H9 (cell line): ENCODE results near the gene HOXC13. TPM values are rescaled to one million over a fixed set of nuclear protein-coding genes. Genes with fewer than 3 reads are reported as not detected.

Experiments used
- DNase-seq: peaks from one replicate; pipeline ENCODE4 v3.0.0-alpha.2; 2017
- H2AFZ ChIP-seq: one replicate; pipeline ENCODE4 v1.6.1; 2013; ENCODE audit warnings: mild to moderate bottlenecking, low read length, control low read depth, moderate library complexity
- H2AK5ac ChIP-seq: 2 replicates; pipeline ENCODE4 v1.6.1; 2013; ENCODE audit warnings: low read length, control low read depth, mixed read lengths; ENCODE audit not compliant: insufficient read length
- H2BK120ac ChIP-seq: one replicate; pipeline ENCODE4 v1.6.1; 2013; ENCODE audit warnings: low read depth, mild to moderate bottlenecking, low read length, control low read depth, inconsistent platforms; ENCODE audit not compliant: poor library complexity, severe bottlenecking
- H2BK12ac ChIP-seq: 2 replicates; pipeline ENCODE4 v1.6.1; 2013; ENCODE audit warnings: low read length, control low read depth, mixed read lengths, low read depth; ENCODE audit not compliant: insufficient read length
- H2BK15ac ChIP-seq: 2 replicates; pipeline ENCODE4 v1.6.1; 2013; ENCODE audit warnings: low read depth, low read length, control low read depth
- H2BK20ac ChIP-seq: one replicate; pipeline ENCODE4 v1.6.1; 2013; ENCODE audit warnings: low read depth, mild to moderate bottlenecking, low read length, control low read depth, inconsistent platforms; ENCODE audit not compliant: poor library complexity, severe bottlenecking
- H2BK5ac ChIP-seq: 2 replicates; pipeline ENCODE4 v1.6.1; 2013; ENCODE audit warnings: low read length, control low read depth, mixed read lengths; ENCODE audit not compliant: insufficient read length
- H3K14ac ChIP-seq: 2 replicates; pipeline ENCODE4 v1.6.1; 2013; ENCODE audit warnings: low read length, control low read depth; ENCODE audit not compliant: insufficient read depth
- H3K18ac ChIP-seq: 2 replicates; pipeline ENCODE4 v1.6.1; 2013; ENCODE audit warnings: low read depth, mild to moderate bottlenecking, mixed read lengths, low read length, control low read depth; ENCODE audit not compliant: insufficient read length
- H3K23ac ChIP-seq: 2 replicates; pipeline ENCODE4 v1.6.1; 2013; ENCODE audit warnings: low read length, control low read depth, mixed read lengths, low read depth; ENCODE audit not compliant: insufficient read length
- H3K23me2 ChIP-seq: 2 replicates; pipeline ENCODE4 v1.6.1; 2013; ENCODE audit warnings: low read depth, mild to moderate bottlenecking, mixed read lengths, low read length, control low read depth; ENCODE audit not compliant: insufficient read length, poor library complexity, severe bottlenecking
- H3K27ac ChIP-seq: 2 replicates; pipeline ENCODE4 v1.5.1; 2013; ENCODE audit warnings: low read length, control low read depth, mixed read lengths, low read depth; ENCODE audit not compliant: insufficient read length
- H3K27me3 ChIP-seq: 2 replicates; pipeline ENCODE4 v1.6.1; 2013; ENCODE audit warnings: low read length, control low read depth, inconsistent platforms; ENCODE audit not compliant: insufficient read depth
- H3K4ac ChIP-seq: 2 replicates; pipeline ENCODE4 v1.6.1; 2013; ENCODE audit warnings: low read depth, mild to moderate bottlenecking, control low read depth, inconsistent platforms, low read length, moderate library complexity
- H3K4me1 ChIP-seq: 2 replicates; pipeline ENCODE4 v1.6.1; 2013; ENCODE audit warnings: low read length, control low read depth, inconsistent platforms; ENCODE audit not compliant: insufficient read depth
- H3K4me2 ChIP-seq: 2 replicates; pipeline ENCODE4 v1.6.1; 2013; ENCODE audit warnings: low read length, control low read depth, mixed read lengths; ENCODE audit not compliant: insufficient read length, insufficient read depth
- H3K56ac ChIP-seq: 2 replicates; pipeline ENCODE4 v1.6.1; 2013; ENCODE audit warnings: low read depth, mild to moderate bottlenecking, mixed read lengths, low read length, control low read depth; ENCODE audit not compliant: insufficient read length
- H3K79me1 ChIP-seq: 2 replicates; pipeline ENCODE4 v1.6.1; 2013; ENCODE audit warnings: low read depth, mild to moderate bottlenecking, moderate library complexity, low read length, control low read depth, inconsistent platforms; ENCODE audit not compliant: insufficient read depth, poor library complexity, severe bottlenecking
- H3K79me2 ChIP-seq: 2 replicates; pipeline ENCODE4 v1.6.1; 2013; ENCODE audit warnings: low read length, control low read depth, inconsistent platforms; ENCODE audit not compliant: insufficient read depth
- H3K9ac ChIP-seq: 2 replicates; pipeline ENCODE4 v1.6.1; 2013; ENCODE audit warnings: low read length, control low read depth, mixed read lengths; ENCODE audit not compliant: insufficient read length; ENCODE audit errors: extremely low read depth
- H3K9me3 ChIP-seq: one replicate; pipeline ENCODE4 v1.6.1; 2013; ENCODE audit warnings: low read depth, low read length, inconsistent platforms; ENCODE audit not compliant: control insufficient read depth
- H3T11ph ChIP-seq: one replicate; pipeline ENCODE4 v1.6.1; 2013; ENCODE audit warnings: mild to moderate bottlenecking, low read length, control low read depth, inconsistent platforms
- H4K20me1 ChIP-seq: one replicate; pipeline ENCODE4 v1.6.1; 2013; ENCODE audit not compliant: control insufficient read depth, insufficient read length, insufficient read depth
- H4K5ac ChIP-seq: 2 replicates; pipeline ENCODE4 v1.6.1; 2013; ENCODE audit warnings: low read depth, mild to moderate bottlenecking, mixed read lengths, low read length, control low read depth; ENCODE audit not compliant: insufficient read length
- H4K8ac ChIP-seq: replicated peaks from 2 replicates; pipeline ENCODE4 v1.6.1; 2013; ENCODE audit warnings: low read length, control low read depth, mixed read lengths, low read depth; ENCODE audit not compliant: insufficient read length
- H4K91ac ChIP-seq: 2 replicates; pipeline ENCODE4 v1.6.1; 2013; ENCODE audit warnings: low read depth, mild to moderate bottlenecking, moderate library complexity, mixed read lengths, low read length, control low read depth; ENCODE audit not compliant: insufficient read length
- H3K27ac Mint-ChIP-seq, 3 experiments: 2 replicates in 2 of 3; 3 replicates in 1 of 3; pipeline ENCODE4 v1.8.0; 2020 to 2021; ENCODE audit warnings: mixed read lengths in 3 of 3, mild to moderate bottlenecking in 1 of 3, moderate library complexity in 1 of 3
- H3K27me3 Mint-ChIP-seq: 2 replicates; pipeline ENCODE4 v1.8.0; 2021; ENCODE audit warnings: low read depth, mild to moderate bottlenecking, moderate library complexity, mixed read lengths
- H3K36me3 Mint-ChIP-seq, 3 experiments: 2 replicates in 2 of 3; 3 replicates in 1 of 3; pipeline ENCODE4 v1.8.0; 2020 to 2021; ENCODE audit warnings: low read depth in 3 of 3, mixed read lengths in 3 of 3; ENCODE audit not compliant: insufficient read depth in 1 of 3
- H3K4me1 Mint-ChIP-seq, 2 experiments: 2 replicates each; pipeline ENCODE4 v1.8.0; 2020; ENCODE audit warnings: mixed read lengths in 2 of 2
- H3K4me3 Mint-ChIP-seq, 2 experiments: 2 replicates in 1 of 2; 3 replicates in 1 of 2; pipeline ENCODE4 v1.8.0; 2020 to 2021; ENCODE audit warnings: mild to moderate bottlenecking in 2 of 2, mixed read lengths in 2 of 2, moderate library complexity in 1 of 2
- H3K9me3 Mint-ChIP-seq, 2 experiments: 2 replicates in 1 of 2; 3 replicates in 1 of 2; pipeline ENCODE4 v1.8.0; 2020; ENCODE audit warnings: mild to moderate bottlenecking in 2 of 2, mixed read lengths in 2 of 2, moderate library complexity in 1 of 2
- CTCF ChIP-seq: fragments of 200-600 bp; sonication (generic); conservative IDR thresholded peaks from 3 replicates; pipeline ENCODE4 v1.8.0; 2021; ENCODE audit warnings: antibody characterized with exemption, mild to moderate bottlenecking
- WGBS: extraction: QIAGEN DNeasy Blood & Tissue Kit; methylation state at CpG from one replicate; pipeline ENCODE4 v1.1.7; 2013; ENCODE audit warnings: missing lambda C conversion rate, low lambda C conversion rate, mixed read lengths; ENCODE audit not compliant: insufficient read length; ENCODE audit errors: extremely low coverage; 5-methylcytosine and 5-hydroxymethylcytosine counted together
- total RNA-seq: library from RNA; stranded (reverse); gene quantifications from 2 replicates; pipeline ENCODE4 v1.2.1, GENCODE V29; 2021

The HOXC13 gene
- total RNA-seq, 1 experiment from 2014 or later = not detected

- no peak overlapping the region for H3K27ac ChIP-seq
- DNase-seq = no peak
Measured at GRCh38 chr12:53956251-53956887, 17.7 kb downstream of the HOXC13 start.

More at GRCh38 chr12:53956251-53956887, 17.7 kb downstream of the HOXC13 start:
- no peaks in the 10 kb centered on the region for H3K4me1 ChIP-seq
- no peaks in the 10 kb centered on the region for H3K79me2 ChIP-seq
- no peaks in the 10 kb centered on the region for H3K9me3 ChIP-seq
- H3K27me3 ChIP-seq = peaks cover 99% of the 10 kb centered on the region
- H2BK120ac ChIP-seq = no peak overlapping the region
- H3K4ac ChIP-seq = no peak overlapping the region
- H3K14ac ChIP-seq = no peak overlapping the region
- H3T11ph ChIP-seq = no peak overlapping the region
- H2AK5ac ChIP-seq = no peak overlapping the region
- no peak overlapping the region for H3K23ac ChIP-seq
- H2BK20ac ChIP-seq = no peak overlapping the region
- Mint-ChIP-seq H3K4me1 (peaks cover 4 to 11% of the 10 kb centered on the region in 2 experiments; a peak in 3 of 4 replicates), H3K4me3 (no peak overlapping the region), H3K36me3 (no peaks in the 10 kb centered on the region; a peak in 2 of 7 replicates), H3K27me3 (peaks cover 99% of the 10 kb centered on the region), H3K9me3 (peaks cover 0 to 3% of the 10 kb centered on the region in 2 experiments; a peak in 2 of 5 replicates), H3K27ac (peak overlapping the region in 1 of 3 experiments; percentile 42; a peak in 1 of 7 replicates)
- H2BK15ac ChIP-seq = no peak overlapping the region
- H3K9ac ChIP-seq = no peak overlapping the region
- no peak overlapping the region for H3K56ac ChIP-seq
- no peak overlapping the region for H4K8ac ChIP-seq
- H4K5ac ChIP-seq = no peak overlapping the region
- no peaks in the 10 kb centered on the region for H3K23me2 ChIP-seq
- H4K91ac ChIP-seq = no peak overlapping the region
- H2BK12ac ChIP-seq = no peak overlapping the region
- no peak overlapping the region for H3K4me2 ChIP-seq
- no peak overlapping the region for H2BK5ac ChIP-seq
- H2AFZ ChIP-seq = no peak overlapping the region
- H4K20me1 ChIP-seq = no peaks in the 10 kb centered on the region
- H3K79me1 ChIP-seq = no peaks in the 10 kb centered on the region
- no peak overlapping the region for H3K18ac ChIP-seq
- no CpG with 5 or more reads among the region's 25 CpGs for WGBS
- no peak for TF ChIP-seq CTCF
